IPS-20b (cell line): ENCODE results near the gene GFOD1.

ENCODE experiments used
- H3K27ac ChIP-seq: one replicate; pipeline ENCODE4 v1.5.1; 2013; ENCODE audit warnings: low read length
- H3K27me3 ChIP-seq: 2 replicates; pipeline ENCODE4 v1.6.1; 2013; ENCODE audit warnings: mild to moderate bottlenecking, low read length, inconsistent platforms; ENCODE audit not compliant: insufficient read depth
- H3K36me3 ChIP-seq: 2 replicates; pipeline ENCODE4 v1.6.1; 2013; ENCODE audit warnings: low read depth, mild to moderate bottlenecking, inconsistent platforms, low read length, moderate library complexity; ENCODE audit not compliant: insufficient read depth
- H3K4me1 ChIP-seq: 2 replicates; pipeline ENCODE4 v1.6.1; 2013; ENCODE audit warnings: mild to moderate bottlenecking, control low read depth, inconsistent platforms, low read length, moderate library complexity; ENCODE audit not compliant: insufficient read depth
- H3K4me3 ChIP-seq: 2 replicates; pipeline ENCODE4 v1.5.1; 2013; ENCODE audit warnings: mild to moderate bottlenecking, low read length, inconsistent platforms
- H3K9ac ChIP-seq: 2 replicates; pipeline ENCODE4 v1.6.1; 2013; ENCODE audit warnings: low read depth, mild to moderate bottlenecking, inconsistent platforms, low read length, moderate library complexity
- H3K9me3 ChIP-seq: 2 replicates; pipeline ENCODE4 v1.6.1; 2013; ENCODE audit warnings: mild to moderate bottlenecking, low read depth, low read length, inconsistent platforms; ENCODE audit not compliant: insufficient read depth

The GFOD1 gene

GRCh38 chr6:13372076-13372475 lies 115.3 kb downstream of the GFOD1 start:
- no peaks in the 10 kb centered on the region for H3K36me3 ChIP-seq
- no peak overlapping the region for H3K27ac ChIP-seq
- H3K9ac ChIP-seq = no peak overlapping the region
- peaks cover 11% of the 10 kb centered on the region for H3K4me1 ChIP-seq
- H3K27me3 ChIP-seq = no peaks in the 10 kb centered on the region
- H3K9me3 ChIP-seq = no peaks in the 10 kb centered on the region
- no peak overlapping the region for H3K4me3 ChIP-seq

- Histone ChIP-seq H3K9ac (no peak overlapping the region), H3K27me3 (no peaks in the 10 kb centered on the region), H3K27ac (no peak overlapping the region), H3K36me3 (no peaks in the 10 kb centered on the region), H3K9me3 (no peaks in the 10 kb centered on the region), H3K4me1 (peaks cover 12% of the 10 kb centered on the region), H3K4me3 (no peak overlapping the region)
Observed at GRCh38 chr6:13371421-13372072, 115.9 kb downstream of the GFOD1 start.

GRCh38 chr6:13370623-13371022 lies 116.8 kb downstream of the GFOD1 start:
- Histone ChIP-seq H3K36me3 (no peaks in the 10 kb centered on the region), H3K9me3 (no peaks in the 10 kb centered on the region), H3K9ac (no peak overlapping the region), H3K27me3 (no peaks in the 10 kb centered on the region), H3K4me1 (peaks cover 12% of the 10 kb centered on the region), H3K4me3 (no peak overlapping the region), H3K27ac (no peak overlapping the region)

DNA sequence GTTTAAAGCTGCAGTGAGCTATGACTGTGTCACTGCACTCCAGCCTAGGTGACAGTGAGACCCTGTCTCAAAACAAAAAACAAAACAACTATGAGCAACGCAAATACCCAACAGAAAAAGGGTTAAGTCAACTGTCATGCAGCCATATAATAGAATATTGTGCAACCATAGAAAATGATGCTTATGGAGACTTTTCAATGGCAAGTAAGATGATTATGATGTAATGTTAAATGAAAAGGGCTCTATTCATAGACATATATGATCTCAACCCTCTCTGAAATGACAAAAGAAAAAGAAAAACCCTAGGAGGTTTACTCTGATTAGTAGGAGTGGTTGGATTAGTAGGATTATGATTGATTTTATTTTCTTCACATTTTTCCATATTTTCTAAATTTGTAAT lies 117.8 kb downstream of the GFOD1 start:
- H3K27ac ChIP-seq = no peak overlapping the region
- no peaks in the 10 kb centered on the region for H3K9me3 ChIP-seq
- H3K27me3 ChIP-seq = no peaks in the 10 kb centered on the region
- H3K36me3 ChIP-seq = no peaks in the 10 kb centered on the region
- H3K4me1 ChIP-seq = peaks cover 12% of the 10 kb centered on the region
- no peak overlapping the region for H3K9ac ChIP-seq
- H3K4me3 ChIP-seq = no peak overlapping the region

- Histone ChIP-seq H3K27me3 (no peaks in the 10 kb centered on the region), H3K4me1 (peaks cover 12% of the 10 kb centered on the region), H3K9ac (no peak overlapping the region), H3K36me3 (no peaks in the 10 kb centered on the region), H3K9me3 (no peaks in the 10 kb centered on the region), H3K27ac (no peak overlapping the region), H3K4me3 (no peak overlapping the region)
Observed at GRCh38 chr6:13368731-13369115, 118.7 kb downstream of the GFOD1 start.

DNA sequence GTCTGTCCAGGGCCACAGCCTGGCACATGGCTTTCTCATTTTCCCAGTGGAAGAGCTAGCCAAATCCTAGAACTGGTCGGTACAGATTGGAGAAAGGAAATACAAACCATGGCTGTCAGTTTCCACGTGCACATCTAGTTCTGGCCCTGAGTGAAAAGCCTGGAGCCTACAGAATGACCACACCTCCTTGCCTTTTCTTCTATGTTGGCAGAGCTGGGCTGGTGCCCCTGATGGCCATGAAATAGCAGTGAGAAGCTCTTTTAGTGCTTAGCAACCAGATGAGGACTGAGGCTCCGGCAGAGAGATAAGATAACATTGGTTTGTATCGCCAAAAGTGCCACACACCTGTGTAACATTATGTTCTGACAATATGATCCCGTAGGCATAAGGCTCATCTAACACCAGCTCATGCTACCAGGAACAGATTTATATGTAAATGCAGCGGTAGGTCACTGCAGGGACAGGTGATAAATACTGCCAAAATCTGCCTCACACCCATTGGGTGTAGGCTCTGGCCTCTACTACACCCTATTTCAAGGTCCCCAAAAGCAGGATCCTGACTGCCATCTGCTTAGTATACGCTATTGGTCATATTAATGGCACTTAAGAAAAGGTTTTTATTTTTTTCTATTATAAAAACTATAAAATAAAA lies 119.2 kb downstream of the GFOD1 start:
- no peak overlapping the region for H3K27ac ChIP-seq
- H3K9ac ChIP-seq = no peak overlapping the region
- H3K36me3 ChIP-seq = no peaks in the 10 kb centered on the region
- H3K9me3 ChIP-seq = no peaks in the 10 kb centered on the region
- no peak overlapping the region for H3K4me3 ChIP-seq
- H3K27me3 ChIP-seq = no peaks in the 10 kb centered on the region
- H3K4me1 ChIP-seq = peaks cover 12% of the 10 kb centered on the region

- no peak overlapping the region for H3K4me3 ChIP-seq
- no peaks in the 10 kb centered on the region for H3K9me3 ChIP-seq
- H3K4me1 ChIP-seq = peaks cover 12% of the 10 kb centered on the region
- H3K9ac ChIP-seq = no peak overlapping the region
- no peaks in the 10 kb centered on the region for H3K27me3 ChIP-seq
- no peaks in the 10 kb centered on the region for H3K36me3 ChIP-seq
- no peak overlapping the region for H3K27ac ChIP-seq
Observed at GRCh38 chr6:13367396-13367795, 120.0 kb downstream of the GFOD1 start.

DNA sequence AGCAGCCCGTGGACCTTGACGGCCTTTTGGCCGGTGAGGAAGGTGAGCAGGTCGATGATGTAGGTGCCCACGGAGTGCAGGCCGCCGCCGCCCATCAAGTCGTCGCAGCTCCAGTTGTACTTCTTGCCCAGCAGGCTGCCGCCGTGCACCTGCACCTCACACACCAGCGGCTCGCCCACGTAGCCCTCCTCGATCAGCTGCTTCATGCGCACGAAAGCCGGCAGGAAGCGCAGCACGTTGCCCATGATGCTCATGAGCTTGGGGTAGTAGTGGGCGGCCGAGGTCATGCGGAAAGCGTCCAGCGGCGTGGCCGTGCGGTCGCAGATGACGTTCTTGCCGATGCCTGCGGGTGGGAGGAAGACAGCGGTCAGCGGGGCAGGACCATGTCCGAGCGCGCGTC lies 122.1 kb downstream of the GFOD1 start:
- no peaks in the 10 kb centered on the region for H3K36me3 ChIP-seq
- H3K4me3 ChIP-seq = no peak overlapping the region
- H3K27me3 ChIP-seq = no peaks in the 10 kb centered on the region
- H3K27ac ChIP-seq = no peak overlapping the region
- peaks cover 12% of the 10 kb centered on the region for H3K4me1 ChIP-seq
- no peaks in the 10 kb centered on the region for H3K9me3 ChIP-seq
- H3K9ac ChIP-seq = no peak overlapping the region

DNA sequence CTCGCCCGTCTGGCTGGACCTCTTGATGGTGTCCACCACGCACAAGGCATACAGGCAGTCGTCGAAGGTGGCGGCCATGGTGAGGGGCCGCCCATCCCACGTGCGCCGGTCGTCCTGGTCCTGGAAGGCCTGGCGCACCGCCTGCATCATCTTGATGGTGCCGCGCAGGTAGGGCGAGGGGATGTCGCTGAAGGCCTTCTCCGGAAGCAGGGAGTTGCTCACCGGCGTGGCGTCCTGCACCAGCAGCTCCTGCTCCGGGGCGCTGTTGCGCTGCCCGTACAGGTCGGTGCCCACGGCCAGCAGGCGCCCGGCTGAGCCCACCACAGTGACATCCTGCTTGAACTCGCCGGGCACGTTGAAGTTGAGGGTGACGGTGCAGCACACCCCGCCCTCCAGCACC lies 122.6 kb downstream of the GFOD1 start:
- Histone ChIP-seq H3K9ac (no peak overlapping the region), H3K27me3 (no peaks in the 10 kb centered on the region), H3K36me3 (no peaks in the 10 kb centered on the region), H3K9me3 (no peaks in the 10 kb centered on the region), H3K27ac (no peak overlapping the region), H3K4me1 (peaks cover 16% of the 10 kb centered on the region), H3K4me3 (no peak overlapping the region)

DNA sequence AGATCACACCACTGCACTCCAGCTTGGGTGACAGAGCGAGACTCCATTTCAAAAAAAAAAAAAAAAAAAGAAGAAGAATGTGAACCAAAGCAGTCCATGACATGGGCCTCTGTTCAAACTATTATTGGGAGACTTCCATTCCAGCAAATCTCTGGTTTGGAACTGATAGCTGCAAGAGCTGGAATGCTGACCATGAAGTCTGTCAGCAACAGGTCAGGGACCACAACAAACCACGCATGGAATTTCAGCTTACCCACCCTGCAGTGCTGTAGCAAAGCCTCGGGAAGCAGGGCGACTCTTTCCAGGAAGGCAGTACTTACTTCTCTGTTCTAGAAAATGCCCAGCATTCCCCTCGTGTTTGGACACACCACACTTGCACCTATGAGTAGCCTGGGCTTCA lies 125.0 kb downstream of the GFOD1 start:
- no peak overlapping the region for H3K4me3 ChIP-seq
- no peak overlapping the region for H3K27ac ChIP-seq
- no peaks in the 10 kb centered on the region for H3K36me3 ChIP-seq
- no peaks in the 10 kb centered on the region for H3K9me3 ChIP-seq
- H3K9ac ChIP-seq = no peak overlapping the region
- H3K4me1 ChIP-seq = peaks cover 11% of the 10 kb centered on the region; the same call in 1 of the 2 replicates
- H3K27me3 ChIP-seq = no peaks in the 10 kb centered on the region

DNA sequence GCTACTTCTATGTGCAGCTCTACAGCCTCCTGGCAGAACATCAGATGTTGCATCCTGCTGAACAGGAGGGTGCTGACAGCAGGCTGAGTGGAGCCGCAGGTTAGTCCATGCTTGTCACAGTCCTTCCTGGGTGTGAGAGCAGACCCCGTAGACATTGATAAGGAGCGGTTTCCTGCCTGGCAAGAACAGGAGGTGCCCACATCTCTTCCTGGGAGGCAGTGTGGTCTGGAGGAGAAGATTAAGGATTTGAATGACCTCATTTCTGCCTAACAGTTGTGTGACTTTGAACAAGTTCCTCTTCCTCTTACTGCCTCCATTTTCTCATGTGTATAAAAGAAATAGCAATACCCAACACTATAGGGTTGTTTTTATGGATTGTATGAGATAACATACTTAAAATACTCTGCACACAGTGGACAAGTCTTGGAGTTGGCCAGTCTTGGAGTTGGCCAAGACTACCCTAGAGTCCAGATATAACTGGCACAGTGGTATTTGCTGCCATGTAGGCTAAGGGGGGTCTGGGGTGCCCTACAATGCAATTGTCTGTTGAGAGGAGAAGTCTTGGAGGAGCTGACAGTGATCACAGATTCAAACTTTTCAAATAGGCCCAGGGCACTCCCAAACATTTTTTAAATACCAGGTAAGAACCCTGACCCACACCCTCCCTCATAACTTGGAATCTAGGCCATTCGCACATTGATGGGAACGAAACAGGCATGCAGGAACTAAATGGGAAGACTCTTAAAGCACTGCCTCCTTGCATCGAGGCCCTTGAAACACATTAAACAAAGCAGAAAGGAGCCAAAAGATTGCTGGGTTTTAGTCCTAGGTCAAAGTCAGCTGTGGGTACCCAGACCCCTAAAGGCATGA lies 126.5 kb downstream of the GFOD1 start:
- H3K27me3 ChIP-seq = no peaks in the 10 kb centered on the region
- H3K9me3 ChIP-seq = no peaks in the 10 kb centered on the region
- no peak overlapping the region for H3K27ac ChIP-seq
- H3K4me3 ChIP-seq = no peak overlapping the region
- H3K4me1 ChIP-seq = peaks cover 20% of the 10 kb centered on the region
- no peak overlapping the region for H3K9ac ChIP-seq
- no peaks in the 10 kb centered on the region for H3K36me3 ChIP-seq

DNA sequence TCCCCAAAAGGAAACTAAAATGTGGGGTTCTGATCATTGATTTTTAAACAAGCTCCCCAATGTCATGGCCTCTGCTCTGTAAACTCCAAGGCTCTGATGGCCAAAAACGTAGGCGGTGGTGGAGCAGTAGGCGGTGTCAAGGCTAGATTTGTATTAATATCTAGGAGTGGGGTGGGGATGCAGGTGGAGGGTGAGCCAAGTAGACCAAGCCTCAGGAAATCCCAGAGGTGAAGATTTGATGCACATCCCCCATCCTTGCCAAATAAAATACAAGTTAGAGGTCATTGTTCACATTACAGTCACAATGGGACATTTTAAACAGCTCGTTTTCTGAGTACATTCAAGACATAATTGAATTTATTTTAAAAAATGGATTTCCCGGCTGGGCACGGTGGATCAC lies 128.1 kb downstream of the GFOD1 start:
- no peak overlapping the region for H3K9ac ChIP-seq
- H3K36me3 ChIP-seq = no peaks in the 10 kb centered on the region
- H3K4me3 ChIP-seq = no peak overlapping the region
- H3K9me3 ChIP-seq = no peaks in the 10 kb centered on the region
- no peak overlapping the region for H3K27ac ChIP-seq
- H3K4me1 ChIP-seq = peaks cover 23% of the 10 kb centered on the region
- no peaks in the 10 kb centered on the region for H3K27me3 ChIP-seq
